Adipocyte (in vitro differentiated cells): ENCODE results near the gene CLIC6.

ENCODE experiments used
- DNase-seq: peaks from one replicate; pipeline ENCODE4 v3.0.0-alpha.2; 2015; ENCODE audit warnings: low read depth
- H3K27me3 ChIP-seq: replicated peaks from 2 replicates; pipeline ENCODE4 v1.7.0; 2013; ENCODE audit warnings: mild to moderate bottlenecking, low read length, moderate library complexity; ENCODE audit not compliant: control insufficient read depth, insufficient read depth
- H3K36me3 ChIP-seq: 2 replicates; pipeline ENCODE4 v1.7.0; 2013; ENCODE audit warnings: low read length, mild to moderate bottlenecking, moderate library complexity; ENCODE audit not compliant: control insufficient read depth, insufficient read depth, severe bottlenecking
- H3K4me1 ChIP-seq: 2 replicates; pipeline ENCODE4 v1.7.0; 2013; ENCODE audit warnings: mild to moderate bottlenecking, low read length, moderate library complexity; ENCODE audit not compliant: control insufficient read depth, insufficient read depth
- H3K4me3 ChIP-seq: 2 replicates; pipeline ENCODE4 v1.7.0; 2013; ENCODE audit warnings: mild to moderate bottlenecking, low read length, moderate library complexity
- H3K9ac ChIP-seq: 2 replicates; pipeline ENCODE4 v1.7.0; 2013; ENCODE audit warnings: mild to moderate bottlenecking, low read length, moderate library complexity
- H3K9me3 ChIP-seq: 2 replicates; pipeline ENCODE4 v1.7.0; 2013; ENCODE audit warnings: mild to moderate bottlenecking, low read length, moderate library complexity; ENCODE audit not compliant: control insufficient read depth

The CLIC6 gene

GRCh38 chr21:34684174-34684876 lies 15.5 kb downstream of the CLIC6 start:
- Histone ChIP-seq H3K9me3 (peaks cover 19% of the 10 kb centered on the region), H3K27me3 (no peaks in the 10 kb centered on the region), H3K9ac (no peak overlapping the region), H3K4me1 (peaks cover 24% of the 10 kb centered on the region), H3K4me3 (no peak overlapping the region), H3K36me3 (no peaks in the 10 kb centered on the region)
- DNase-seq, result no peak

- peaks cover 47% of the 10 kb centered on the region for H3K4me1 ChIP-seq
- H3K27me3 ChIP-seq, result no peaks in the 10 kb centered on the region
- H3K4me3 ChIP-seq, result no peak overlapping the region
- H3K36me3 ChIP-seq, result no peaks in the 10 kb centered on the region
- peak; percentile 61 for DNase-seq
- H3K9ac ChIP-seq, result peak overlapping the region; percentile 68
- peaks cover 5% of the 10 kb centered on the region for H3K9me3 ChIP-seq
Observed at GRCh38 chr21:34687065-34687464, 18.3 kb downstream of the CLIC6 start.

DNA sequence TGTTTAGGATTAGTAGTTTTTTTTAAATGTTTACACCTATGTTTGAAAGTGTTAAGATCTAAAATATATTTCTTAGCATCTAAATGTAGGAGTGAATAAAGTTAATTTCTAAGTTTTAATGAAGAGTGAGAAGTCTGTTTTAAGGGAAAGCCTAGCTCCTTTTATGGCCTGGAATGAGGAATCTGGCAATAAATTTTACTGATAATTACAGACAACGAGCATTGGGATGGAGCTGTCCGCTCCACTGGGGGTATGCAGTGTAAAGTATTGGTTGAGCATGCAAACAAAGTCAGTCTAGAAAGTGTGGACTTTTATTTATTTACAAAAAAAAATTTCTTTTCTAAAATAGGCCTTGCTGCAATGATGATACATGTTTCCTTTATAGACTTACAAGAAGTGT lies 19.0 kb downstream of the CLIC6 start:
- Histone ChIP-seq H3K27me3 (no peaks in the 10 kb centered on the region), H3K36me3 (no peaks in the 10 kb centered on the region), H3K9me3 (peaks cover 5% of the 10 kb centered on the region), H3K4me3 (peak overlapping the region; percentile 48), H3K9ac (peak overlapping the region; percentile 68), H3K4me1 (peaks cover 53% of the 10 kb centered on the region)
- DNase-seq, result no peak

DNA sequence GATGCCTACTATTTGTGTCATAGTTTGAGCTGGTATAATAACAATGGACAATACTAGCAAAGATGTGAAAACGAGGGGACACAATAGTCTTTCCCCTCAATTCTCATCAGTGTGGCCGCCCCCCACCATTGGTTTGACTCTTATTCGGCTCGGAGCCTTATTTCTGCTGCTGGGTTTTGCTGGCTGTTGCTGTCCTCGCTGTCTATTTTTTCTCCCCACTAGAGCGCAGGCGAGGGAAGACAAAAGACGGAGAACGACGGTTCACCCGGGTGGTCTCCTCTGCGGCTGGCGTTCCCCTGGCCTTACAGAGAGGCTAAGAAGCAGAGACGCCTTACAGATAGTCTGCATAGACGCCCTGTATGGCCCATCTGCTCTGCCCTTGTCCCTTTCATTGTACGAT lies 19.4 kb downstream of the CLIC6 start:
- Histone ChIP-seq H3K9me3 (peaks cover 5% of the 10 kb centered on the region), H3K9ac (no peak overlapping the region), H3K4me1 (peaks cover 57% of the 10 kb centered on the region), H3K4me3 (no peak overlapping the region), H3K27me3 (no peaks in the 10 kb centered on the region), H3K36me3 (no peaks in the 10 kb centered on the region)
- DNase-seq, result no peak

GRCh38 chr21:34688715-34689114 lies 19.9 kb downstream of the CLIC6 start:
- Histone ChIP-seq H3K4me1 (peaks cover 62% of the 10 kb centered on the region), H3K9me3 (peaks cover 5% of the 10 kb centered on the region), H3K9ac (no peak overlapping the region), H3K36me3 (no peaks in the 10 kb centered on the region), H3K4me3 (no peak overlapping the region), H3K27me3 (no peaks in the 10 kb centered on the region)
- DNase-seq, result no peak

DNA sequence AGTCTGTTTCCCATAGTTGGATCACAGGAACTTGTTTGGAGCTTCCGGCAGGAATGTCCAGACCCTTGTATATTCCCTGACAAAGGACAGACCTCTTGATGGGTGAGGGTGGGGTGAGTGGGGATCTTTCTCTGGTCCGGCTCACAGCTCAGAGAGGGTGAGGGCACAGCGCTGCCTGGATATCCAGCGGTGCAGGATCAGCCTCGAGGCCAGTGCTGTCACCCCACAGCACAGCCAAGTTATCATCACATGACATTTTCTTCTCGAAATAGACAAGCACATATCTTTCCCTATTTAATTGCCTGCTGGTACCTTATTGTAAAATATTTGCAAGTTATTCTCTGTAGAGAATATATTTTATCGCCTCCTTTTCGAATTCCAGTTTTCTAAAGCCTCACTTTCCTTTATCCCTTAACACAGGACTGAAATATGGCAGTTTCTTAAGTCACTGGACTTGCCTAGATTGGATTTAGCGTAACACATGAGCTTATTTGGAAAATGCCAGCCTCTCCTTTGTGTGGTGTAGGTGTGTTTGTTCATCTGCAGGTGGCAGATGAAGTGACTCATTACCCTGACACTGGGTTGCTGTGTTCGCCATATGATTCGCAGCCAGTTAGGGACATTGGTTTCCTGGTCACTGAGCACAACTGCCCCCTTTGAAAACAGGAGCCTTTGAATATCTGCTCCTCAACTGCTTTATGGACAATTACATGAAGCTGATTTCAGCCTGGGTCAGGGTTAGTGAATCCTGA lies 21.4 kb downstream of the CLIC6 start:
- no peaks in the 10 kb centered on the region for H3K27me3 ChIP-seq
- peaks cover 67% of the 10 kb centered on the region for H3K4me1 ChIP-seq
- no peaks in the 10 kb centered on the region for H3K36me3 ChIP-seq
- peaks cover 5% of the 10 kb centered on the region for H3K9me3 ChIP-seq
- DNase-seq, result no peak
- H3K4me3 ChIP-seq, result no peak overlapping the region
- peak overlapping the region; percentile 76 for H3K9ac ChIP-seq

GRCh38 chr21:34690793-34691175 lies 22.0 kb downstream of the CLIC6 start:
- H3K36me3 ChIP-seq, result no peaks in the 10 kb centered on the region
- peak overlapping the region; percentile 76 for H3K9ac ChIP-seq
- DNase-seq, result no peak
- H3K4me1 ChIP-seq, result peaks cover 73% of the 10 kb centered on the region
- peaks cover 5% of the 10 kb centered on the region for H3K9me3 ChIP-seq
- H3K27me3 ChIP-seq, result no peaks in the 10 kb centered on the region
- no peak overlapping the region for H3K4me3 ChIP-seq

DNA sequence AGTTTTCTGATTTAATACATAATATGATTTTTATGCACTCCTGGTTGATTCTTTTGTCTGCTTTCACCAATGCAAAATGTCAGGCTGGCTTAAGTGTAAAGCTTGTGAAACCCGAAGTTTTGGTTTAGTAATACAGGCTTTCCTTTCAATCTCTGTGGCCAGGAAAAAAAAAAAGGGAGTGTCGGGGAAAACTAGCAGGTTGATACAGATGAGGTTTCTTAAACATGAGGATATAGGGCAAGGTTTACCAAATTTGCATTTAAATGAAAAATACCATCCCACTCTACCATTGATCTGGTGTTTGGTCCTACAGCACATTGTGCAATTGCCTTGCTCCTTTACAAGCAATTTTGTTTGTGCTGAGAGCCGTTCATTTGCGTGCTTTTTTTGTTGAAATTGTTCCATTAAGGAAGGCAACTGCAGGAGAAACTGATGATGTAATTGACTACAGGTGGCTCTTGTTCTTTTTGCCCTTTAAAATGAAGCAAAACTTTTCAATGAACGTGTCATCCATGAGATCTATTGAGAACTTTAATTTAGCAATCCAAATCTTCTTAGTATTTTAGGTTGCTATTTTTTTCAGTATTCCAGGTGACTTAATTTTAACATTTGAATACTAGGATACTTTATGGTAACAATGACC lies 22.7 kb downstream of the CLIC6 start:
- peaks cover 3% of the 10 kb centered on the region for H3K9me3 ChIP-seq
- H3K9ac ChIP-seq, result peak overlapping the region; percentile 76
- no peaks in the 10 kb centered on the region for H3K27me3 ChIP-seq
- DNase-seq, result no peak
- H3K4me3 ChIP-seq, result no peak overlapping the region
- H3K36me3 ChIP-seq, result no peaks in the 10 kb centered on the region
- peaks cover 78% of the 10 kb centered on the region for H3K4me1 ChIP-seq

GRCh38 chr21:34692458-34693020 lies 23.7 kb downstream of the CLIC6 start:
- Histone ChIP-seq H3K27me3 (no peaks in the 10 kb centered on the region), H3K9ac (peak overlapping the region; percentile 76), H3K9me3 (no peaks in the 10 kb centered on the region), H3K4me3 (no peak overlapping the region), H3K36me3 (no peaks in the 10 kb centered on the region), H3K4me1 (peaks cover 77% of the 10 kb centered on the region)
- no peak for DNase-seq

DNA sequence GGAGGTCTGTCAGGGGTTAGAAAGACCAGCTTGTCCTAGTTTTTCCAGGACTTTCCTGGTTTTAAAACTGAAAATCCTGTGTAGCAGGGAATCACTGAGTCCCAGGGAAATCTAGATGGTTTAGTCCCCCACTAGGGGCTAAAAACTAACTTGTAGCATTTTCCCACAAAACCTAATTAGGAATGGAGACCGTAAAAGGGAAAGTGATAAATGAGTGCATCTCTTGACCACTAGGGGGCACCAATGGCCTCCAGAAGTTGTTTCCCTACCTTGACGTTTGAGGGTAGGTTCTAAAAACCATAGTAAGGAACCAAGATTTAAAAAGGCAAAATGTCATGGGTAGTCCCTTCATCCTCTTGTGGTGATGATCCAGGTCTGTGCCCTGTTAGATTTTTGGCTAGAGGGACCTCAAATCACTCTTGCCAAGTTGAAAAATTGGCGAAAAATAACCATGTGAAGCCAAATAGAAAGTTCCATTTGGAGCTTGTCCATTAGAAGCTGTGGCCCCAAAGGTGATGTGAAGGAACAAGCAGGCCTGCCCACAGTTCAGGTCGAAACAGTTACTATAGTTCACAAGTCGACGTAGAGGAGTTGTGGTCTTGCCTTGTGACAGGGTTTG lies 24.5 kb downstream of the CLIC6 start:
- Histone ChIP-seq H3K9me3 (no peaks in the 10 kb centered on the region), H3K4me1 (peaks cover 70% of the 10 kb centered on the region), H3K9ac (peak overlapping the region; percentile 76), H3K27me3 (no peaks in the 10 kb centered on the region), H3K4me3 (no peak overlapping the region), H3K36me3 (no peaks in the 10 kb centered on the region)
- DNase-seq, result peak; percentile 91

- no peak for DNase-seq
- peaks cover 59% of the 10 kb centered on the region for H3K4me1 ChIP-seq
- H3K9me3 ChIP-seq, result no peaks in the 10 kb centered on the region
- H3K27me3 ChIP-seq, result no peaks in the 10 kb centered on the region
- H3K4me3 ChIP-seq, result no peak overlapping the region
- H3K9ac ChIP-seq, result peak overlapping the region; percentile 27
- no peaks in the 10 kb centered on the region for H3K36me3 ChIP-seq
Observed at GRCh38 chr21:34695434-34695833, 26.6 kb downstream of the CLIC6 start.
